Hematopoietic multipotent progenitor cell treated with erythropoietin and hydrocortisone succinate and interleukin-3 and kit ligand, for 17 days (in vitro differentiated cells): ENCODE results near the gene CFAP73.

Experiments used
- DNase-seq: peaks from one replicate; pipeline ENCODE4 v3.0.0-alpha.2; 2015; ENCODE audit warnings: low spot score

Gene CFAP73

DNA sequence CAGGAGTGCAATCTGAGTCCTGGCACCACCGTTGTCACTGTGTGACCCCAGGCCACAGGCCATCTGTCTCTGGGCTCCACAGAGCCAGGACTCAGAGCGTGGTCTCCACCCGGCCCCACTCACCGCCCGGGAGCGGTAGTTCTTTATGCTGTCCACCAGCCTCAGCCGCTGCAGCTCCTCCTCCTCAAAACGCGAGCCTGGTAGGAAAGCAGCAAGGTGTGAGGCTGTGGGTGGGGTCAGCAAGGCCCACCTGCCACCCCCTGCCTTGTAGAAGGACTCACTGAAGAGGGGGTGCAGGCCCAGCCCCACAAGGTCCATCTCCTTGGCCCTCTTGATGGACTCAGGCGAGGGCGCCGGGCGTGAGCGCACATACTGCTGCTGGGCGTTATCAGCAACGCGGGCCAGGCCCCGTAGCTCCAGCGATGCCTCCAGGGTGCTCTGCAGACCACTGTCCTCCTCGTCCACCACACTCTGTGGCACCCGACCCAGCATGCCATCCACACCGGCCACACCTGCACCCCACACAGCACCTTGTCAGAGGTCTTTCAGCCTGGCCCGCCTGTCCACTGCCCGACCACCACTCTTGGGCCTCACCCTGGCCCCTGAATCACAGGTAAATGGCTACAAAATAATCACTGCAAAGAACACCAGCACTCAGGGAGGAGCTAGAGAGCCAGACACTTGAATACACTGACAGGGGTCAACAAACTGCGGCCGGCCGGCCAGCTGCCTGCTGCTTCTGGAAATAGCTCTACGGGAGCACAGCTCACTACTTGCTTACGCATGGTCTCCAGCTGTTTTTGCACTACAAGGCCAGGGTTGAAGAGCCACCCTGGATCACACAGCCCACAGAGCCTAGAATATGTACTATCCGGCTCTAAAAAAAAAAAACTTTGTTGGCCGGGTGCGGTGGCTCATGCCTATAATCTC is 16.3 kb downstream of the CFAP73 start:
- no peak for DNase-seq

DNA sequence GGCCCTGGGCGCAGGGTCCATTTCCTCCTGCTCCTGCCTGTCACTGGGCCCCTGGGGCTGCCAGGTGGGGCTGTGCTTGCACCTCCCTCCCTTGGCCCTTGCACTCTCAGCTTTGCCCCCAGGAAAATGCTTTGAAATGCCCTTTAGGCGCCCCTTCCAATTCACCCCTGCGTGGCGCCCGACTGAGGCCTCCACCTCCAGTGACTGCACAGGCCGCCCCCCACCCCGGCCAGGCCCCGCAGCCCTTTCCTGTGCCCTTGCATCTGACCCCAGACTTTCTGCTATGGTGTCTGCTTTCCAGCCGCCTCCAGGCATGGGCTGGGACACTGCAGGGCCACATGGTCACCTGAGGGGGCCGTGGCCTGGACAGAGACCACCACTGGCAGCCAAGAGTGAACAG is 18.3 kb downstream of the CFAP73 start:
- DNase-seq, result no peak

- DNase-seq, result no peak
Observed at GRCh38 chr12:113169697-113170096, 20.2 kb downstream of the CFAP73 start.

DNA sequence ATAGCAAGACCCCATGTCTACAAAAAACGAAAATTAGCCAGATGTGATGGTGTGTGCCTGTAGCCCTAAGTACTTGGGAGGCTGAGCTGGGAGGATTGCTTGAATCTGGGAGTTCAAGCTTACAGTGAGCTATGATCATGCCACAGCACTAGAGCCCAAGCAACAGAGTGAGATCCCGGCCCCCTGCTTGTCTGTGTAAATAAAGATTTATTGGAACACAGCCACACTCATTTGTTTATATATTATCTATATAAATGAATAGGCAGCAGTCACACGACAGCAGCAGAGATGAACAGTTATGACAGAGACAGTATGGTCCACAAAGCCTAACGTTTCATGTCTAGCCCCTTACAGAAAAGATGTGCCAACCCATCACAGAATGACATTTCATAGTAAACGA is 20.9 kb downstream of the CFAP73 start:
- DNase-seq, result no peak

GRCh38 chr12:113170926-113171325 is 21.4 kb downstream of the CFAP73 start:
- DNase-seq, result no peak

DNA sequence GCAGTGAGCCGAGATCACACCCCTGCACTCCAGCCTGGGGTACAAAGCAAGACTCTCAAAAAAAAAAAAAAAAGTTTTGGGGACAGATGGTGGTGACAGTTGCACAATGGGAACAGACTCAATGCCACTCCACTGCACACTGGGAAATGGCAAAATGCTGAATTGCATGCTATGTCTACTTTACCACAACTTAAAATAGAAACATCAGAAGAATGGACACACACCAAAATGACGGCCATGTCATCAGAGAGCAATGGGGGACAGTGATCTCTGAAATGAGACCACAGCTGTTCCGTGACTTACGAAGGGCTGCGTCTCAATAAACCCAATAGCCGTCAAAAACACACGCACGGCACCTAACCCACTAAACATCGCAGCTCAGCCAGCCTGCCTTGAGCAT is 22.0 kb downstream of the CFAP73 start:
- no peak for DNase-seq

GRCh38 chr12:113172185-113172584 is 22.7 kb downstream of the CFAP73 start:
- no peak for DNase-seq

- DNase-seq, result no peak
Observed at GRCh38 chr12:113173081-113173698, 23.7 kb downstream of the CFAP73 start.

DNA sequence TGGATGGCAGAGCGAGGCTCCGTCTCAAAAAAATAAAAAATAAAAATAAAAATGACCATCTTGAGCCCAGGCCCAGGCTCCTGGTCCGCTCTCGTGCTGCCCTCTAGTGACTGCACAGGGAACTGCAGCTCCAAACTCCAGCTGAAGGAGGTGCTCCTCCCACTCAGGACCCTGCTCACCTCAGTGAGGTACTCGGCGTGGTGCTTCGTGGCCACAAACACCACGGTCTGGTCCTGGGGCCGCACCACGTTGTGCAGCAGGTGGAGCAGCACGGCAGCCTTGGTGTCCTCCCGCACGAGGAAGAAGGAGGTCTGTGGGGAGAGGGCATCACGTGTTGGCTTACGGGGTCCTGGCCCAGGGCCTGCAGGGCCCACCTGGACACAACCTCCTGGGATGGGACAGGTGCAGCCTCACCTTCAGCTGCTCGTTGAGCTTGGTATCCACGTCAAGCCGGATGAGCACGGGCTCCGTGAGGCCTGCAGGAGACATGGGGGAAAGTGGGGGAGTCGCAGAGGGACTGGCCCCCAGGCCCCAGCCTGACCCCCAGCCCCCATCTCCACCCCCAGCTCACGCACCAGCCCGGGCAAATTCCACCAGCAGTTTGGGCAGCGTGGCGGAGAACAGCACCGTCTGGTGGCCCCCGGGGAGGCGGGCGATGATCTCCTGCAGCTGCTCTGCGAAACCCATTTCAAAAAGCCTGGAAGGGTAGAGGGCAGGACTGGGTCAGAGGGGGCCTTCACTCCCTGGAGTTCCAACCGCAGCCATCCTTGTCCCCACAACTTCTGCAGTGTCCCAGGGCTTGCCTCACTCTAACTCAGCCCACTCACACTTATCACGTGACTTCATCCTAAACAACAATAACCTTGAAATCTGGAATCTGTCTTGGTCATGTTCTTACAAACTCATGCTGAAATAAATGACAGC is 25.2 kb downstream of the CFAP73 start:
- DNase-seq, result peak; percentile 81

- DNase-seq, result no peak
Observed at GRCh38 chr12:113179023-113179422, 29.5 kb downstream of the CFAP73 start.

GRCh38 chr12:113180333-113180732 is 30.8 kb downstream of the CFAP73 start:
- DNase-seq, result no peak

DNA sequence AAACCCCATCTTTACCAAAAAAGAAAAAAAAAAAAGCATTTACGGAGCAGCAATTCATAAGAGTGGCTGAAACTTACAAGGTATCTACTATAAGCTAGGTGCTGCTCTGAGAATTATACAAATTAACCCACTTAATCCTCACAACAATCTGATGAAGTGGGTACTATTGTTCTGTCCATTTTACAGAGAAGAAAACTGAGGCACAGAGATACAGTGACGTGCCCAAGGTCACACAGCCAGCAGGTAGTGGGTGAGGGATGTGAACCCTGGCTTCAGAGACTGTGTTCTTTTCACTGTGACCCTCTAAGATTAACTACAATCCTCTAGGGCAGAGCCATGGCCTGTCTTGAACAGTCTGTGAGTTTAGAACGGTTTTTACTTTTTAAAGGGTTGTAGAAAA is 32.5 kb downstream of the CFAP73 start:
- no peak for DNase-seq

GRCh38 chr12:113183030-113183589 is 33.6 kb downstream of the CFAP73 start:
- DNase-seq, result no peak

- DNase-seq, result no peak
Observed at GRCh38 chr12:113184098-113184899, 34.8 kb downstream of the CFAP73 start.

- peak; percentile 93 for DNase-seq
Observed at GRCh38 chr12:113184900-113185179, 35.3 kb downstream of the CFAP73 start.

GRCh38 chr12:113185180-113186032 is 35.9 kb downstream of the CFAP73 start, which contains the start of the genes DDX54 and RITA1:
Gene DDX54 (minus strand): TSS chr12:113185478. CDS start chr12:113185451, 27 bp downstream.
Gene RITA1 (plus strand): TSS chr12:113185721. CDS start chr12:113186747, 1,026 bp downstream.
- DNase-seq, result peak; percentile 88

GRCh38 chr12:113186033-113186365 is 36.5 kb downstream of the CFAP73 start:
- no peak for DNase-seq

- DNase-seq, result no peak
Observed at GRCh38 chr12:113186666-113187325, 37.3 kb downstream of the CFAP73 start.

GRCh38 chr12:113189361-113189760 is 39.8 kb downstream of the CFAP73 start:
- no peak for DNase-seq

- peak; percentile 74 for DNase-seq
Observed at GRCh38 chr12:113190761-113191160, 41.2 kb downstream of the CFAP73 start.
